DND-41 (cell line): Measurements from ENCODE around the gene CCL13.

Source experiments
- EZH2 ChIP-seq: IDR thresholded peaks from 3 replicates; pipeline ENCODE4 v1.6.1; 2012; ENCODE audit warnings: borderline replicate concordance, low read depth, mild to moderate bottlenecking, moderate library complexity, low read length, inconsistent platforms; ENCODE audit not compliant: severe bottlenecking
- TF ChIP-seq, protein P1 (sequence below): IDR thresholded peaks from 2 replicates; pipeline ENCODE4 v1.5.1; 2012; ENCODE audit warnings: borderline replicate concordance, low read length, moderate library complexity, mild to moderate bottlenecking; ENCODE audit not compliant: poor library complexity, severe bottlenecking; ENCODE audit errors: extremely low read depth

DNA sequence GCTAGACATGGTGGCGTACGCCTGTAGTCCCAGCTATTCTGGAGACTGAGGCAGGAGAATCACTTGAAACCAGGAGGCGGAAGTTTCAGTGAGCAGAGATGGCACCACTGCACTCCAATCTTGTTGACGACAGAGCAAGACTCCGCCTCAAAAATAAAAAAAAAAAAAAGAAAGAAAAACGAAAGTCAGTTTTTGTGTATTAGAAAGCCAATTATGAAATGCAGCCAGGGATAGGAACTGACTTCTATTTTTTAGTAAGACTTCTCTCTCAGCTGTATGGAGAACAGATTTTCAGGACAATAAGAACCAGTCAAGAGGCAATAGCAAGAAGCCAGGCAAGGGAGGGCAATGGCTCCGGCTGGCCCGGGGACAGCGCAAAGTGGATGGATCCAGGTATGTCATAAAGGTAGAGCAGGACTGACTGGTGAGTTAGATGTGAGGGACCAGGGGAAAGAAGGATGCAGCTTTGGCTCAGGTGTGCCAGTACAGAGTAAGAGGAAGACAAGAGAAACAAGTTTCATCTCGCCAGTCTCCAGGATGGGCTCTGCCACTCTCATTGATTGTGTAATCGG lies 19.2 kb downstream of the CCL13 start:
- TF ChIP-seq, protein P1, sequence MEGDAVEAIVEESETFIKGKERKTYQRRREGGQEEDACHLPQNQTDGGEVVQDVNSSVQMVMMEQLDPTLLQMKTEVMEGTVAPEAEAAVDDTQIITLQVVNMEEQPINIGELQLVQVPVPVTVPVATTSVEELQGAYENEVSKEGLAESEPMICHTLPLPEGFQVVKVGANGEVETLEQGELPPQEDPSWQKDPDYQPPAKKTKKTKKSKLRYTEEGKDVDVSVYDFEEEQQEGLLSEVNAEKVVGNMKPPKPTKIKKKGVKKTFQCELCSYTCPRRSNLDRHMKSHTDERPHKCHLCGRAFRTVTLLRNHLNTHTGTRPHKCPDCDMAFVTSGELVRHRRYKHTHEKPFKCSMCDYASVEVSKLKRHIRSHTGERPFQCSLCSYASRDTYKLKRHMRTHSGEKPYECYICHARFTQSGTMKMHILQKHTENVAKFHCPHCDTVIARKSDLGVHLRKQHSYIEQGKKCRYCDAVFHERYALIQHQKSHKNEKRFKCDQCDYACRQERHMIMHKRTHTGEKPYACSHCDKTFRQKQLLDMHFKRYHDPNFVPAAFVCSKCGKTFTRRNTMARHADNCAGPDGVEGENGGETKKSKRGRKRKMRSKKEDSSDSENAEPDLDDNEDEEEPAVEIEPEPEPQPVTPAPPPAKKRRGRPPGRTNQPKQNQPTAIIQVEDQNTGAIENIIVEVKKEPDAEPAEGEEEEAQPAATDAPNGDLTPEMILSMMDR = no peak
- TF ChIP-seq EZH2 = no peak
